ENCODE data around the gene VPS29.

GRCh38 chr12:110540048-110540447 lies 38.1 kb upstream of the VPS29 start:
- TF ChIP-seq CEBPB (IDR thresholded peaks at IDR 0.05) (no peak), TAF1 (IDR thresholded peaks at IDR 0.05; ENCODE audit: low read depth) (no peak), EP300 (IDR thresholded peaks at IDR 0.05; ENCODE audit: borderline replicate concordance) (no peak), MAX (IDR thresholded peaks at IDR 0.05) (no peak), FOXM1 (IDR thresholded peaks at IDR 0.05; ENCODE audit: borderline replicate concordance, low read depth) (no peak), CREB1 (IDR thresholded peaks at IDR 0.05; ENCODE audit: low read depth) (no peak), REST (IDR thresholded peaks at IDR 0.05; ENCODE audit: low read depth) (no peak), EGR1 (IDR thresholded peaks at IDR 0.05) (no peak), NFIC (IDR thresholded peaks at IDR 0.05) (no peak), YY1 (IDR thresholded peaks at IDR 0.05; ENCODE audit: low read depth) (no peak)

Data from Ishikawa (cell line).